Gastroesophageal sphincter (tissue), 4 donors: ENCODE measurements around the gene SGPP1. TPM values are rescaled to one million over a fixed set of nuclear protein-coding genes. Genes with fewer than 3 reads are reported as not detected.
"Not testable (repeated sequence)": the region's sequence is repeated elsewhere in the genome, so short reads cannot be mapped to it uniquely, and the experiment has no call there.

ENCODE experiments used
- ATAC-seq: fragments of 150-250 bp; one replicate; pipeline ENCODE4 v1.9.1; 2016; ENCODE audit warnings: mild to moderate bottlenecking, moderate library complexity
- H3K27ac ChIP-seq, 4 donors: fragments of 200-600 bp; sonication (generic) in 3 of 4; 1 replicate in 3 of 4; 2 replicates in 1 of 4; pipeline ENCODE4 v1.5.1; 2016 to 2019
- H3K27me3 ChIP-seq: fragments of 200-600 bp; sonication (generic); one replicate; pipeline ENCODE4 v1.5.1; 2019
- H3K36me3 ChIP-seq, 2 donors: fragments of 200-600 bp; sonication (generic); one replicate each; pipeline ENCODE4 v1.5.1; 2019; ENCODE audit warnings: control low read depth in 1 of 2
- H3K4me1 ChIP-seq, 3 donors: fragments of 200-600 bp; sonication (generic); 1 replicate in 2 of 3; 2 replicates in 1 of 3; pipeline ENCODE4 v1.5.1; 2016 to 2019; ENCODE audit warnings: control low read depth in 2 of 3
- H3K4me3 ChIP-seq, 2 donors: fragments of 200-600 bp; sonication (generic); one replicate each; pipeline ENCODE4 v1.5.1; 2019; ENCODE audit warnings: mild to moderate bottlenecking in 1 of 2, moderate library complexity in 1 of 2
- H3K9me3 ChIP-seq, 3 donors: fragments of 200-600 bp; sonication (generic); one replicate each; pipeline ENCODE4 v1.5.1; 2017 to 2019; ENCODE audit warnings: control low read depth in 2 of 3
- CTCF ChIP-seq, 4 experiments: fragments of 200-600 bp in 2 of 4; fragments of 450-650 bp in 2 of 4; sonication (generic) in 1 of 4; IDR thresholded peaks; one replicate each; pipeline ENCODE4 v1.5.1; 2017 to 2019; ENCODE audit warnings: antibody characterized with exemption in 4 of 4, mild to moderate bottlenecking in 2 of 4, moderate library complexity in 2 of 4
- EP300 ChIP-seq: sonication (generic); formaldehyde crosslinking; IDR thresholded peaks from one replicate; pipeline ENCODE4 v1.6.1; 2017; ENCODE audit warnings: antibody characterized with exemption, mild to moderate bottlenecking
- POLR2A ChIP-seq, 2 donors: fragments of 450-650 bp; IDR thresholded peaks; one replicate each; pipeline ENCODE4 v1.6.1; 2017; ENCODE audit warnings: antibody characterized with exemption in 2 of 2, mild to moderate bottlenecking in 2 of 2, moderate library complexity in 1 of 2
- POLR2AphosphoS5 ChIP-seq: sonication (generic); formaldehyde crosslinking; IDR thresholded peaks from one replicate; pipeline ENCODE4 v1.6.1; 2017; ENCODE audit warnings: antibody characterized with exemption
- WGBS, 2 donors: methylation state at CpG; one replicate each; pipeline ENCODE4 v1.1.5; 2018; ENCODE audit warnings: low coverage in 1 of 2; 5-methylcytosine and 5-hydroxymethylcytosine counted together
- total RNA-seq, 4 donors: library from RNA; depleted of rRNA; stranded (reverse); fragments of >200 nt; gene quantifications; one replicate each; pipeline ENCODE4 v1.1.0, GENCODE V29; 2016

Gene SGPP1
- total RNA-seq, 4 donors from 2014 or later, result 14.9 to 28.9 (median 17.9) TPM

- ATAC-seq, result no peak
- H3K36me3 ChIP-seq, result no peaks in the 10 kb centered on the region
- no peaks in the 10 kb centered on the region for H3K9me3 ChIP-seq
- no peaks in the 10 kb centered on the region for H3K27me3 ChIP-seq
- no peak overlapping the region for H3K27ac ChIP-seq
- H3K4me3 ChIP-seq, result no peak overlapping the region
- no peak for TF ChIP-seq POLR2AphosphoS5
- TF ChIP-seq CTCF (IDR thresholded peaks at IDR 0.05), result no peak
- no peak for TF ChIP-seq POLR2A (IDR thresholded peaks at IDR 0.05)
- no peak for TF ChIP-seq EP300
- 81 to 89% methylated on average over 6 to 8 of the region's 8 CpGs for WGBS, 2 donors
- no peaks in the 10 kb centered on the region for H3K4me1 ChIP-seq
Observed at GRCh38 chr14:63707216-63707615, 20.6 kb downstream of the SGPP1 start.

- no peak for ATAC-seq
- H3K36me3 ChIP-seq, result no peaks in the 10 kb centered on the region
- 79 to 96% methylated on average over 4 of the region's 4 CpGs for WGBS, 2 donors
- no peaks in the 10 kb centered on the region for H3K4me1 ChIP-seq
- no peak overlapping the region for H3K27ac ChIP-seq
- no peaks in the 10 kb centered on the region for H3K9me3 ChIP-seq
- H3K27me3 ChIP-seq, result no peaks in the 10 kb centered on the region
- no peak for TF ChIP-seq POLR2A (IDR thresholded peaks at IDR 0.05)
- no peak for TF ChIP-seq POLR2AphosphoS5
- H3K4me3 ChIP-seq, result no peak overlapping the region
Observed at GRCh38 chr14:63705561-63706070, 22.2 kb downstream of the SGPP1 start.

- not testable (repeated sequence) for H3K9me3 ChIP-seq, H3K27me3 ChIP-seq, H3K27ac ChIP-seq, ATAC-seq, H3K36me3 ChIP-seq, H3K4me3 ChIP-seq, H3K4me1 ChIP-seq
- WGBS, 2 donors, result 100% methylated on average over 1 to 4 of the region's 4 CpGs
Observed at GRCh38 chr14:63702530-63702929, 25.3 kb downstream of the SGPP1 start.

GRCh38 chr14:63701606-63702299 lies 26.1 kb downstream of the SGPP1 start:
- Histone ChIP-seq H3K36me3 (peaks cover 0 to 2% of the 10 kb centered on the region in 2 donors), H3K9me3 (no peaks in the 10 kb centered on the region), H3K27ac (no peak overlapping the region), H3K4me3 (no peak overlapping the region), H3K4me1 (no peaks in the 10 kb centered on the region), H3K27me3 (no peaks in the 10 kb centered on the region)
- ATAC-seq, result no peak
- TF ChIP-seq POLR2A (IDR thresholded peaks at IDR 0.05) (no peak), CTCF (IDR thresholded peaks at IDR 0.05) (no peak), EP300 (no peak), POLR2AphosphoS5 (no peak)
- 94 to 100% methylated on average over 2 of the region's 2 CpGs for WGBS, 2 donors

GRCh38 chr14:63692310-63693020 lies 35.4 kb downstream of the SGPP1 start:
- ATAC-seq, result no peak
- H3K4me3 ChIP-seq, result no peak overlapping the region
- H3K9me3 ChIP-seq, result no peaks in the 10 kb centered on the region
- TF ChIP-seq POLR2A (IDR thresholded peaks at IDR 0.05) (no peak), POLR2AphosphoS5 (no peak), EP300 (no peak), CTCF (IDR thresholded peaks at IDR 0.05) (no peak)
- no peak overlapping the region for H3K27ac ChIP-seq
- H3K36me3 ChIP-seq, result peaks cover 0 to 27% of the 10 kb centered on the region in 2 donors
- H3K4me1 ChIP-seq, result no peaks in the 10 kb centered on the region
- H3K27me3 ChIP-seq, result no peaks in the 10 kb centered on the region
- 84 to 85% methylated on average over 5 of the region's 5 CpGs for WGBS, 2 donors

- no peaks in the 10 kb centered on the region for H3K27me3 ChIP-seq
- no peak overlapping the region for H3K4me3 ChIP-seq
- ATAC-seq, result no peak
- H3K27ac ChIP-seq, result no peak overlapping the region
- no peak for TF ChIP-seq POLR2AphosphoS5
- no peak for TF ChIP-seq POLR2A (IDR thresholded peaks at IDR 0.05)
- no peak for TF ChIP-seq CTCF (IDR thresholded peaks at IDR 0.05)
- TF ChIP-seq EP300, result no peak
- WGBS, 2 donors, result 60 to 78% methylated on average over 1 to 3 of the region's 3 CpGs
- H3K36me3 ChIP-seq, result peaks cover 0 to 21% of the 10 kb centered on the region in 2 donors
- H3K4me1 ChIP-seq, result no peaks in the 10 kb centered on the region
- no peaks in the 10 kb centered on the region for H3K9me3 ChIP-seq
Observed at GRCh38 chr14:63689132-63689531, 38.7 kb downstream of the SGPP1 start.
